Measurements from ENCODE around the gene CNGB1. TPM values are rescaled to one million over a fixed set of nuclear protein-coding genes. Genes with fewer than 3 reads are reported as not detected.

The CNGB1 gene
- total RNA-seq, 1 experiment from 2014 or later: not detected

DNA sequence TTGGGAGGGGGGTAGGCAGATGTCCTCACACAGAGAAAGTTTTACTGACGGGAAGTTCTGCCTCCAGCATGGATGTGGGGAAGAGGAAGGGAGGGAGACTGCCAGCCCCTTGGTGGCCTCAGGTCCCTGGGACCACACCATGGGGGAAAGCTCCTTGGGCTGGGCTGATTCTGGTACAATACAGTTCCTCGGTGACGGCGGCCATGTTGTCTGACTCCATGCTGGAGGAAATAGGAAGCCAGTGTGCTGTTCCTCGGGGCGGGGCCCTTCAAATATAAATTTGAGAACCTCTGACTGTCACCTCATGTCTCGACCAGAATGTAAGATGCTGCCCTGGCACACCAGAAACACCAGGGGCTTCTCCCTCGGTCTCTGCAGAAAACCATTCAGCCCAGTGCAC lies 66.8 kb downstream of the CNGB1 start:
- ChIA-PET POLR2A (ENCODE audit: low non-redundant PET) (no interaction called here), CTCF (no interaction called here)

GRCh38 chr16:57903656-57904055 lies 67.3 kb downstream of the CNGB1 start:
- no peaks in the 10 kb centered on the region for H3K27me3 ChIP-seq (replicated peaks; ENCODE audit: insufficient read depth, low read depth, low read length, poor library complexity)
- no peaks in the 10 kb centered on the region for H3K9me3 ChIP-seq (ENCODE audit: low read depth, low read length, poor library complexity, severe bottlenecking)
- no TSS peak for BruUV-seq (replicated peaks)
- intact Hi-C loops (cut with micrococcal nuclease; ENCODE audit: unreplicated experiment): no loop called here
- TF ChIP-seq CTCF (conservative IDR thresholded peaks at IDR 0.05; ENCODE audit: low read depth, low read length) (no peak), EZH2 (IDR thresholded peaks at IDR 0.05; ENCODE audit: borderline replicate concordance, low read depth, low read length, poor library complexity, severe bottlenecking) (no peak)
- ChIA-PET CTCF (no interaction called here), POLR2A (ENCODE audit: low non-redundant PET) (no interaction called here)
- no peak overlapping the region for H3K27ac ChIP-seq (ENCODE audit: low read depth, low read length, poor library complexity, severe bottlenecking)
- no peak overlapping the region for H3K4me3 ChIP-seq (ENCODE audit: low read depth, low read length, poor library complexity, severe bottlenecking)
- H3K4me1 ChIP-seq (ENCODE audit: insufficient read depth, low read length, poor library complexity, severe bottlenecking): no peaks in the 10 kb centered on the region
- no peaks in the 10 kb centered on the region for H3K36me3 ChIP-seq (ENCODE audit: insufficient read depth, low read length, poor library complexity, severe bottlenecking)
- no peak for DNase-seq (ENCODE audit: low spot score)

More for the DNA sequence above, 66.8 kb downstream of the CNGB1 start:
- DNase-seq (ENCODE audit: low spot score): no peak
- Histone ChIP-seq H3K4me1 (ENCODE audit: insufficient read depth, low read length, poor library complexity, severe bottlenecking) (no peaks in the 10 kb centered on the region), H3K36me3 (ENCODE audit: insufficient read depth, low read length, poor library complexity, severe bottlenecking) (no peaks in the 10 kb centered on the region), H3K27me3 (replicated peaks; ENCODE audit: insufficient read depth, low read depth, low read length, poor library complexity) (no peaks in the 10 kb centered on the region), H3K9me3 (ENCODE audit: low read depth, low read length, poor library complexity, severe bottlenecking) (no peaks in the 10 kb centered on the region), H3K27ac (ENCODE audit: low read depth, low read length, poor library complexity, severe bottlenecking) (no peak overlapping the region), H3K4me3 (ENCODE audit: low read depth, low read length, poor library complexity, severe bottlenecking) (no peak overlapping the region)
- intact Hi-C loops (cut with micrococcal nuclease; ENCODE audit: unreplicated experiment): no loop called here
- BruUV-seq (replicated peaks): no TSS peak
- no peak for TF ChIP-seq CTCF (conservative IDR thresholded peaks at IDR 0.05; ENCODE audit: low read depth, low read length)
- no peak for TF ChIP-seq EZH2 (IDR thresholded peaks at IDR 0.05; ENCODE audit: borderline replicate concordance, low read depth, low read length, poor library complexity, severe bottlenecking)

- no peak overlapping the region for H3K27ac ChIP-seq (ENCODE audit: low read depth, low read length, poor library complexity, severe bottlenecking)
- POLR2A ChIA-PET (ENCODE audit: low non-redundant PET): no interaction called here
- H3K36me3 ChIP-seq (ENCODE audit: insufficient read depth, low read length, poor library complexity, severe bottlenecking): no peaks in the 10 kb centered on the region
- no peak for TF ChIP-seq EZH2 (IDR thresholded peaks at IDR 0.05; ENCODE audit: borderline replicate concordance, low read depth, low read length, poor library complexity, severe bottlenecking)
- no peak for TF ChIP-seq CTCF (conservative IDR thresholded peaks at IDR 0.05; ENCODE audit: low read depth, low read length)
- CTCF ChIA-PET: no interaction called here
- no peaks in the 10 kb centered on the region for H3K9me3 ChIP-seq (ENCODE audit: low read depth, low read length, poor library complexity, severe bottlenecking)
- no peaks in the 10 kb centered on the region for H3K4me1 ChIP-seq (ENCODE audit: insufficient read depth, low read length, poor library complexity, severe bottlenecking)
- intact Hi-C loops (cut with micrococcal nuclease; ENCODE audit: unreplicated experiment): no loop called here
- BruUV-seq (replicated peaks): no TSS peak
- no peak for DNase-seq (ENCODE audit: low spot score)
- H3K27me3 ChIP-seq (replicated peaks; ENCODE audit: insufficient read depth, low read depth, low read length, poor library complexity): no peaks in the 10 kb centered on the region
- H3K4me3 ChIP-seq (ENCODE audit: low read depth, low read length, poor library complexity, severe bottlenecking): no peak overlapping the region
Measured at GRCh38 chr16:57901480-57902069, 69.4 kb downstream of the CNGB1 start.

Data from A673 (cell line).